Thyroid gland (tissue), 4 donors: ENCODE data around the gene GAS1.

Experiments
- CTCF ChIP-seq, 6 experiments: fragments of 200-600 bp in 3 of 6; fragments of 450-650 bp in 3 of 6; sonication (generic) in 3 of 6; IDR thresholded peaks; one replicate each; pipeline ENCODE4 v1.5.1; 2016 to 2019; ENCODE audit warnings: antibody characterized with exemption in 6 of 6, mild to moderate bottlenecking in 2 of 6, inconsistent platforms in 1 of 6, moderate library complexity in 1 of 6
- POLR2A ChIP-seq, 2 donors: fragments of 450-650 bp; IDR thresholded peaks; one replicate each; pipeline ENCODE4 v1.6.1; 2017; ENCODE audit warnings: antibody characterized with exemption in 2 of 2, mild to moderate bottlenecking in 2 of 2, moderate library complexity in 1 of 2

DNA sequence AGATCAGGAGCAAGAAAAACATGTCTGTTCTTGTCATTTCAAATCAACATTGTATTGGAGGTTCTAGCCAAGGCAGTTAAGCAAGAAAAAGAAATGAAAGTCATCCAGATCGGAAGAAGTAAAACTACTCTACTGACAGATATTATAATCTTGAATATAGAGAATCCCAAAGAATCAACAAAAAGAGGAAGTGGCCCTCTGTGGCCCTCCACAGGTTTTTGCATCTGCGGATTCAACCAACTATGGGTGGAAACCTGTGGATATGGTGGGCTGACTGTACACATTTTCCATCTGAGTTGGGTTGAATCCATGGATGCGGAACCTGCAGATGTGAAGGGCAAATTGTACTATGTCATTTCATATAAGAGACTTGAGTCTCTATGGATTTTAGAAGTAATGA, 35.1 kb downstream of the GAS1 start:
- no peak for TF ChIP-seq CTCF (IDR thresholded peaks at IDR 0.05)
- no peak for TF ChIP-seq POLR2A (IDR thresholded peaks at IDR 0.05)
